NCI-H510A (cell line): Measurements from ENCODE around the gene TMTC1.

ENCODE experiments used
- DNase-seq: peaks from one replicate; lab custom pipeline; 2025; lab: John Stamatoyannopoulos, UW

Gene TMTC1

GRCh38 chr12:29616664-29617406 lies 166.9 kb downstream of the TMTC1 start:
- DNase-seq: no peak

DNA sequence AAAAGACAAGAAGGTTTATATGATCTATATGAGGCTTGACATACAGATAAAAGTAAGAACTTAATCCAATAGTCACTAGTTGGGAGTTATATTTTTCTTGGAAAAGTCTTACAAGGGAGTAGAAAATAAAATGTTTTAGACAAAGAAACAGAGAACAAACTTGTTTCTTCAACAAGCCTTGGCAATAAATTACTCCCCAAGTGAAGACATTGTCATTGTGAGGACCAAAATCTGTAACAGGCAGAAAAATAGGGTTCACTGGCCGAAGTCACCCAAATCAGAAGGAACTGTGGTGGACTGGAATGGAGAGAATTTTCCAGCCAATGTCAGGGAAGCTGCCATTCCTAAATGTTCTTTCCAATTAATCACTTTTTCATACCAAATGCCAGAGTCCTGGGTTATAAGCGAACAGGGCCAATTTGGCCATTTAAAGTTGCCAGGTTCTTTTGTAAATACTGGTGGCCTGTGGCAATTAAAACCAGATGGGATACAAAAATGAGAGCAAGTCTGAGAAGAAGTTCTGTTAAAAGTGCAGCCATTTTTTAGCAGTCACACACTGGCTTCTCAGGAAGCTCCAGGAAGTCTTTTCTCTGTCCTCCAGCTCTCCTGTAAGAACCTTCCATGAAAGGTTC lies 168.9 kb downstream of the TMTC1 start:
- DNase-seq: no peak

DNA sequence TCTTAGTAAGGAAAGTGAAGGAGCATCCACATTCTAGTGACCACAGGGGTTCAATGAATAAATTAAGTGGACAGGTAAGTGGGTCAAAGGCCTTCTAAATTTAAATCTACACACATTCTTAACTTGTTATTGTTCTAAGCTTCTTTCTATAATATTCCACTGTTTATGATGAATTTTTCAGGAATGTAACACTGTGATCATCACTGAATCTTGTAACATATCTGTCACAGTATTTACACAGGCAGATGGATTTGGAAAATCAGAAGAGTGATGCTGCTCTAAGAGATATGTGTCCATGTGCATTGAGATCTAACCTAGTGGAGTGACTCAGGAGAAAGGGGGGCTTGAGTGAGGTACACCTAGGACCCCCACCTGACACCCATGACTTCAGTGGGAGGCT lies 170.8 kb downstream of the TMTC1 start:
- no peak for DNase-seq

DNA sequence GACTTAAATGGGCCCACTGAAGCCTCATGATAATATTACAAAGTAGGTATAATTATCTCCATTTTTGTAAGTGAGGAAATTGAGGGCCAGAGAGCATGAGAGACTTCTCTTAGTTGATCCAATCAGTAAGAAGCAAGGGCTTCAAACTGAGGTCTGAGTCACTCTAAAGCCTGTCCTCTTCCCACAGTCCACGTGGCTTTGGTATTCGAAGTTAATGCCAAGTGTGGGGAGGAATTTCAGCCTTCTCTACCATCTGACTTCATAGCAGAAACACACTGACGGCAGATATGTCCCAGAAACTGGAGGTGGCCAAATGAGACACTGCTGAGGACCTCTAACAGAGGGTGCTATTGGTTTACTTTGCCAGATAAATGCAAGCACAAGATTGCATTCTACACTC lies 171.8 kb downstream of the TMTC1 start:
- DNase-seq: no peak

GRCh38 chr12:29610473-29611170 lies 173.1 kb downstream of the TMTC1 start:
- DNase-seq: no peak

GRCh38 chr12:29609431-29610215 lies 174.1 kb downstream of the TMTC1 start:
- DNase-seq: no peak

GRCh38 chr12:29608581-29608980 lies 175.2 kb downstream of the TMTC1 start:
- no peak for DNase-seq

DNA sequence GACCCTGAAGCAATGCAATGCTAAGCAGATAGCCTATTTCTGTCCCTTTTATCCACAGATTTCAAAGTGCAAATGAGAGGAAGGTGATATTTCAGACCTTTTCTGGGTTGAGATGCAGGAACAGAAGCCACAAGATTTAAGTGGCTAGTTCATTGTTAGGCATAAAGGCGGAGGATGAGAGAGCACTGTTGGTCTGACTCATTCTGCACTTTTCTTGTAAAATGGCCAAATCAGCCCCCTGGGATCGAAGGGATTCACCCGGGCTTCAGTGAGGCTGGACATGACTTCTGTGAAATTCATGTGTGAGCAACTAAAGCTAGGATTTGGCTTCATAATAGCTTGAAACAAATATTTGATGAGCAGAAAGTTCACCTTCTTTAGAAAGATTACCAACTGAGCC lies 184.4 kb downstream of the TMTC1 start:
- DNase-seq: no peak

DNA sequence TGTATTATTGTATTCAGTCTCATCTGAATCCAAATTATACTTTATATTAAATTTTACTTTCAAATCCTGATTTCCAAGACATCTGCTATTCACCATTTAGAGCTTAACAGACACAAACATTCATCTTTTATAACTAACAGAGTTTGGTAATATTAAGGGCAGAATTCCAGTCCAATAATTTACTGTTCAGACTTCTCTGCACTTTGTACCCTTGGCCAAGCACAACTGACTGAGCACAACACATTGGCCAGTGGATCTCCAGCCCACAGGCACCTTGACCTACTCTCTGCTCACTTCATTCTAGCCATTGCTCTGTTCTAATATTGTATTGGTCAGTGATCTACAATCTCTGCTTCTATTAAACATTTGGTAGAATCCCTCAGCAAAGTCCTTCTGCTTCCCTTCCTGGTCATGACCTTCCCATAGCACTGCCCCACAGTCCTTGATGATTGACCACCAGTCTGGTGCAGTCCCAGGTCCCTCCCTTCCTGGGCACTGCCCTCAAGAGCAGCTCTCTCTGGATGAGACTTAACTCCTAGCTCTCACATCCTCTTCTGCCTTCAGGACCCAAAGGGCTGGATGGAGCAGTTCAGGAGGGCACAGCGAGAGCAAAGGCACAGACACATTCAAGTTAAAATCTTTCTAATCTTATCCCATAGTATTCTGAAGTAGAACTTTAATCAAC lies 188.5 kb downstream of the TMTC1 start:
- no peak for DNase-seq

- no peak for DNase-seq
Observed at GRCh38 chr12:29593001-29593400, 190.7 kb downstream of the TMTC1 start.

- no peak for DNase-seq
Observed at GRCh38 chr12:29591140-29592020, 192.4 kb downstream of the TMTC1 start.

- no peak for DNase-seq
Observed at GRCh38 chr12:29589851-29590250, 193.9 kb downstream of the TMTC1 start.

DNA sequence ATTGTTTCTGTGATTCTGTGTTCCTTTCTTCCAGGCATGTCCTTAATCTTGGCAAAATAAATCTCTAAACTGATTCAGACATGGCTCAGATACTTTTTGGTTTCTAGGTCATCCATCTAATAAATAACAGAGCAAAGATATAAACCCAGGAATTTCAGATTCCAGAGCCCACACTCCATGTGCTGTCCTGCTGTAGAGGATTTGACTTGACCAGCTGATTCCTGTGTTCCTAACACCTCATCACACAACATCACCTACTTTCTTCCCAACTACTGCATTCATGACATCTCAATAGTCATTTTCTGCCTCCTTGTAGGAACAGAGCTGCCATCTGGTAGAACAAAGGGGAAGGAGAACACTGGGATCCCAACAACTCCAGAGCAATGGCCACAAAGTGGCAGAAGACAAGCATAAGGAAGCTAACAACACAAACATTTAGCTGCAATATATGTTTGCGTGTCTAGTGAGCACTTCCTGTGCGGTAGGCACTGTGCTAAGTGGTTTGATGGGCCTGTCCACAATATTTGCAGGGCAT lies 194.4 kb downstream of the TMTC1 start:
- DNase-seq: no peak

GRCh38 chr12:29582677-29583272 lies 201.0 kb downstream of the TMTC1 start:
- no peak for DNase-seq

- DNase-seq: no peak
Observed at GRCh38 chr12:29582146-29582545, 201.6 kb downstream of the TMTC1 start.

DNA sequence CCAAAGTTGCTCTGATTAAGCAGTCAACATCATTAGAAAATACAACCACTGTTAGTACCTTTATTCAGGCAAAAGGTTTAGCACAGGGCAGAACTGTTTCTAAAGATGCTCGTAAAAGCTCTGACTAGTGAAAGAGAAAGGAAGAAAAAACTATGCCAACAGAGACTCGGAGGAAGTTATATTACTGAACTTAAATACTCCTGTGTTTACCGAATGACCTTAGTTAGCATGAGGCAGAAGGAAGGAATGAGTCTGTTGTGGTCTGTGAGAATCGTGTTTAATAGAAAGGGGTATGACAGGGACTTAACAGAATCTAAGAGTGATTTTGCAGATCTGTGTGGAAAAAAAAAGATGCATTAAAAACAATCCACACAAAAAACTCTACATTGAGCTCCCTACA lies 202.1 kb downstream of the TMTC1 start:
- no peak for DNase-seq

DNA sequence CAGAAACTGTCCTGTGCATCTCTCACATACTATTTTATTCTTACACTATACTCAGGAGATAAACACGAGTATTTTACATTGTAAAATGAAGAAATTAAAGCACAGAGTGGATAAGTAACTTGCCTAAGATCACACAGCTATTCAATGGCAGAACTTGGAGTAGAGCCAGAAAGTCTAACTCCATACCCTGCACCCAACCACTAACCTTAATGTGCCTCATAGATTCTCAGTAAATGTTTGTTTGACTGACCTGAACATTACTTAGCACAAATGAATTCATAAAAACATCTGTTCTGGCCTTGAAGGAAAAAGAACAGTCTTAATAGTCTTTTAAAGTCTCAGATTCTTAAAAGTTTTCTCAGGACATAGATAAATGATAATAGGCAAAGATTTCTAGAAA lies 202.8 kb downstream of the TMTC1 start:
- DNase-seq: no peak

DNA sequence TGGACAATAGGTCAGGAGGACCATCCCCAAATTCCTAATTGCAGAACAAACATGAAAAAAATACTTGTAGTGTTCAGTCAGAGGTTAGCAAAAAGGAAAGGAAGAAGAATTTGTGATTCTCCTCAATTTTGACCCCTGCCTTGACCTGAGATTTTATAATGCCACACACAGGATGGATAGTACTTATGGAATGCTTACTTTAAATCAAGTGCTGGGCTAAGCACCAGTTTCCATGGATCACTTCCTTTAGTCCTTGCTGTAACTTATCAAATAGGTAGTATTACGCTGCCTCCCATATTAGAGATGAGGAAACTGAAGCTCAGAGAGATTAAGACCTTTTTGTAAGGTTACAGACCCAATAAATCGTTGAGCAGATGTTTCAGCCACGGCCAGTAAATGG lies 205.0 kb downstream of the TMTC1 start:
- no peak for DNase-seq

- DNase-seq: no peak
Observed at GRCh38 chr12:29578070-29578469, 205.7 kb downstream of the TMTC1 start.

GRCh38 chr12:29574500-29574899 lies 209.2 kb downstream of the TMTC1 start:
- DNase-seq: no peak
